PC-9 (cell line): ENCODE measurements around the gene KDM5B. TPM values are rescaled to one million over a fixed set of nuclear protein-coding genes. Genes with fewer than 3 reads are reported as not detected.

Experiments used
- BruUV-seq: library from RNA; stranded (reverse); fragments of 400-500 nt; replicated peaks from 2 replicates; lab custom pipeline; 2021; lab: Mats Ljungman, UMichigan
- CTCF ChIA-PET: fragments of 300-600 bp; sonication (Branson Sonifier 250); formaldehyde crosslinking; loops from one replicate; lab custom pipeline; 2022; ENCODE audit warnings: antibody characterized with exemption; lab: Charles Lee
- POLR2A ChIA-PET: fragments of 300-600 bp; sonication (Branson Sonifier 250); formaldehyde crosslinking; loops from one replicate; lab custom pipeline; 2022; ENCODE audit warnings: antibody characterized with exemption; ENCODE audit not compliant: unreplicated experiment; lab: Charles Lee
- DNase-seq, 2 experiments: peaks; one replicate each; pipeline versions ENCODE4 v3.0.0 to v3.0.0-alpha.2; 2015 to 2022; ENCODE audit warnings: mixed read lengths in 1 of 2
- H2AFZ ChIP-seq: fragments of 200-600 bp; sonication (generic); 2 replicates; pipeline ENCODE4 v1.8.1; 2017; ENCODE audit warnings: antibody characterized with exemption
- H3F3A ChIP-seq: fragments of 200-600 bp; sonication (generic); 2 replicates; pipeline ENCODE4 v1.8.1; 2017; ENCODE audit warnings: antibody characterized with exemption, mild to moderate bottlenecking, low read depth; ENCODE audit not compliant: insufficient read depth
- H3K27ac ChIP-seq: fragments of 200-600 bp; sonication (generic); 2 replicates; pipeline ENCODE4 v1.6.1; 2016; ENCODE audit warnings: mixed run types
- H3K27me3 ChIP-seq: fragments of 200-600 bp; sonication (generic); 2 replicates; pipeline ENCODE4 v1.6.1; 2016; ENCODE audit warnings: low read depth, mixed run types; ENCODE audit not compliant: insufficient read depth
- H3K36me3 ChIP-seq: fragments of 200-600 bp; sonication (generic); 2 replicates; pipeline ENCODE4 v1.6.1; 2016; ENCODE audit warnings: low read depth, mixed run types
- H3K4me1 ChIP-seq: fragments of 200-600 bp; sonication (generic); replicated peaks from 2 replicates; pipeline ENCODE4 v1.6.1; 2016; ENCODE audit warnings: mixed run types; ENCODE audit not compliant: insufficient read depth
- H3K4me2 ChIP-seq: fragments of 200-600 bp; sonication (generic); 2 replicates; pipeline ENCODE4 v1.6.1; 2017; ENCODE audit warnings: mixed run types
- H3K4me3 ChIP-seq: fragments of 200-600 bp; sonication (generic); 2 replicates; pipeline ENCODE4 v1.6.1; 2016; ENCODE audit warnings: mixed run types
- H3K79me2 ChIP-seq: fragments of 200-600 bp; sonication (generic); 2 replicates; pipeline ENCODE4 v1.6.1; 2017; ENCODE audit warnings: low read depth, mixed run types
- H3K9me2 ChIP-seq: fragments of 200-600 bp; sonication (generic); 2 replicates; pipeline ENCODE4 v1.8.1; 2017; ENCODE audit warnings: mild to moderate bottlenecking; ENCODE audit not compliant: insufficient read depth
- H3K9me3 ChIP-seq: fragments of 200-600 bp; sonication (generic); 2 replicates; pipeline ENCODE4 v1.8.1; 2016; ENCODE audit warnings: low read depth; ENCODE audit not compliant: insufficient read depth
- H4K20me1 ChIP-seq: fragments of 200-600 bp; sonication (generic); 2 replicates; pipeline ENCODE4 v1.8.1; 2017; ENCODE audit not compliant: insufficient read depth
- CTCF ChIP-seq: fragments of 200-600 bp; sonication (generic); conservative IDR thresholded peaks from 2 replicates; pipeline ENCODE4 v1.6.1; 2017; ENCODE audit warnings: mixed run types, antibody characterized with exemption, mild to moderate bottlenecking, moderate library complexity
- EZH2 ChIP-seq: fragments of 200-600 bp; sonication (generic); IDR thresholded peaks from 2 replicates; pipeline ENCODE4 v1.8.0; 2017; ENCODE audit warnings: antibody characterized with exemption, low read depth
- intact Hi-C: fragments of 100-400 bp; cut with micrococcal nuclease; formaldehyde crosslinking; loops from one replicate; pipeline ENCODE4 v1.10.0; 2022; ENCODE audit not compliant: unreplicated experiment
- total RNA-seq: library from RNA; stranded (reverse); gene quantifications from 2 replicates; pipeline ENCODE4 v1.2.3, GENCODE V29; 2021

The KDM5B gene
- total RNA-seq, 1 experiment from 2014 or later = 99.8 TPM

GRCh38 chr1:202742496-202742895 is 65.7 kb downstream of the KDM5B start:
- TF ChIP-seq EZH2 (no peak), CTCF (no peak)
- Histone ChIP-seq H2AFZ (no peak overlapping the region), H3K4me1 (no peaks in the 10 kb centered on the region), H3K4me3 (no peak overlapping the region), H4K20me1 (peaks cover 25% of the 10 kb centered on the region), H3K4me2 (no peak overlapping the region), H3K27me3 (no peaks in the 10 kb centered on the region), H3K36me3 (peaks cover 57% of the 10 kb centered on the region), H3K9me2 (no peaks in the 10 kb centered on the region), H3K27ac (no peak overlapping the region), H3F3A (peaks cover 3% of the 10 kb centered on the region; the same call in 1 of the 2 replicates), H3K9me3 (no peaks in the 10 kb centered on the region), H3K79me2 (no peaks in the 10 kb centered on the region)
- no TSS peak for BruUV-seq
- DNase-seq = no peak
- ChIA-PET POLR2A (no interaction called here), CTCF (no interaction called here)
- intact Hi-C loops = no loop called here

- no peaks in the 10 kb centered on the region for H3K9me3 ChIP-seq
- no peaks in the 10 kb centered on the region for H3K79me2 ChIP-seq
- no TSS peak for BruUV-seq
- no peak overlapping the region for H3K4me3 ChIP-seq
- no peaks in the 10 kb centered on the region for H3K4me1 ChIP-seq
- 0 out of 2 replicates have a peak, but pooled peaks cover 4% of the 10 kb centered on the region for H3F3A ChIP-seq
- no peak for DNase-seq
- H4K20me1 ChIP-seq = peaks cover 14% of the 10 kb centered on the region; the same call in 1 of the 2 replicates
- H3K9me2 ChIP-seq = no peaks in the 10 kb centered on the region
- H3K27me3 ChIP-seq = no peaks in the 10 kb centered on the region
- no peak overlapping the region for H3K27ac ChIP-seq
- peaks cover 57% of the 10 kb centered on the region for H3K36me3 ChIP-seq
- ChIA-PET POLR2A (no interaction called here), CTCF (no interaction called here)
- no peak overlapping the region for H3K4me2 ChIP-seq
- intact Hi-C loops = loop anchor here (10.0 kb wide), 1 partner anchor 182 kb away; no protein-coding TSS in a partner anchor
- TF ChIP-seq EZH2 = no peak
- TF ChIP-seq CTCF = no peak
- no peak overlapping the region for H2AFZ ChIP-seq
Observed at GRCh38 chr1:202733251-202733650, 75.0 kb downstream of the KDM5B start.

- H3K9me3 ChIP-seq = no peaks in the 10 kb centered on the region
- CTCF ChIA-PET = interaction anchor here (0.6 kb wide), 1 partner anchor 555 kb away, joined by 3 read pairs; no protein-coding TSS in a partner anchor
- no peak overlapping the region for H2AFZ ChIP-seq
- no peaks in the 10 kb centered on the region for H3K27me3 ChIP-seq
- H3K4me1 ChIP-seq = no peaks in the 10 kb centered on the region
- H3K79me2 ChIP-seq = no peaks in the 10 kb centered on the region
- POLR2A ChIA-PET = no interaction called here
- no TSS peak for BruUV-seq
- no peak overlapping the region for H3K27ac ChIP-seq
- no peak overlapping the region for H3K4me2 ChIP-seq
- H3K36me3 ChIP-seq = peaks cover 31% of the 10 kb centered on the region
- H4K20me1 ChIP-seq = peaks cover 9% of the 10 kb centered on the region; the same call in 1 of the 2 replicates
- no peak for TF ChIP-seq CTCF
- no peak for TF ChIP-seq EZH2
- no peaks in the 10 kb centered on the region for H3K9me2 ChIP-seq
- intact Hi-C loops = no loop called here
- no peak overlapping the region for H3K4me3 ChIP-seq
- H3F3A ChIP-seq = peaks cover 16% of the 10 kb centered on the region
- no peak for DNase-seq
Observed at GRCh38 chr1:202728951-202729350, 79.3 kb downstream of the KDM5B start.
